ENCODE results near the gene PAK4. TPM values are rescaled to one million over a fixed set of nuclear protein-coding genes. Genes with fewer than 3 reads are reported as not detected.

PAK4 gene
- total RNA-seq, 1 experiment from 2014 or later = 63.1 TPM

DNA sequence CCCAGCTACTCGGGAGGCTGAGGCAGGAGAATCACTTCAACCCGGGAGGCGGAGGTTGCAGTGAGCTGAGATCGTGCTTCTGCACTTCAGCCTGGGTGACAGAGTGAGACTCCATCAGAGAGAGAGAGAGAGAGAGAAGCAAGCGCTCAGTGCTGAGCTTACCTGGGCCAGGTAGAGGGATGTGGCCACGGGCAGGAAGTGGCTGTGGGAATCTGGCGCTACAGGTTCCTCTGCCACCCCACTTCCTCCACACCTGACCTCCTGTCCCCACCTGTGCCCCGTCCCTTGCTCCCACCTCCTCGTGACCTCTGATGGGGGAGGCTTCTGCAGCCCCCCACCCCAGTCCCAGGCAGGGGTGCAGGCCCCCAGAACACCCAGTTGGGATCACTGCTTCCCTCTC is 70.2 kb downstream of the PAK4 start:
- peaks cover 7% of the 10 kb centered on the region; the same call in 1 of the 2 replicates for H3K27me3 ChIP-seq (ENCODE audit: insufficient read depth, low read length)
- no peaks in the 10 kb centered on the region for H3K79me1 ChIP-seq (ENCODE audit: insufficient read depth, low read depth, low read length, poor library complexity, severe bottlenecking)
- no peak overlapping the region for H2BK120ac ChIP-seq (ENCODE audit: low read depth, low read length, poor library complexity, severe bottlenecking)
- H2AFZ ChIP-seq (ENCODE audit: low read length) = no peak overlapping the region
- H3T11ph ChIP-seq (ENCODE audit: low read length) = no peak overlapping the region
- H4K91ac ChIP-seq (ENCODE audit: insufficient read length, low read depth, low read length) = no peak overlapping the region
- H3K9me3 Mint-ChIP-seq = no peaks in the 10 kb centered on the region; a peak in 1 of 5 replicates
- no peak overlapping the region for H2AK5ac ChIP-seq (ENCODE audit: insufficient read length, low read length)
- no peak overlapping the region for H3K23ac ChIP-seq (ENCODE audit: insufficient read length, low read depth, low read length)
- H3K27ac Mint-ChIP-seq = no peak overlapping the region
- no peaks in the 10 kb centered on the region for H3K4me1 ChIP-seq (ENCODE audit: insufficient read depth, low read length)
- H3K4me1 Mint-ChIP-seq = peaks cover 10 to 34% of the 10 kb centered on the region in 2 experiments
- no peak overlapping the region for H2BK12ac ChIP-seq (ENCODE audit: insufficient read length, low read depth, low read length)
- no peak overlapping the region for H3K4me3 Mint-ChIP-seq
- peaks cover 66% of the 10 kb centered on the region for H3K27me3 Mint-ChIP-seq (ENCODE audit: low read depth)
- H2BK15ac ChIP-seq (ENCODE audit: low read depth, low read length) = no peak overlapping the region
- no peak overlapping the region for H3K56ac ChIP-seq (ENCODE audit: insufficient read length, low read depth, low read length)
- H2BK5ac ChIP-seq (ENCODE audit: insufficient read length, low read length) = no peak overlapping the region
- H3K18ac ChIP-seq (ENCODE audit: insufficient read length, low read depth, low read length) = no peak overlapping the region
- H4K20me1 ChIP-seq (ENCODE audit: control insufficient read depth, insufficient read depth, insufficient read length) = no peaks in the 10 kb centered on the region
- H3K27ac ChIP-seq (ENCODE audit: insufficient read length, low read depth, low read length) = no peak overlapping the region
- H3K23me2 ChIP-seq (ENCODE audit: insufficient read length, low read depth, low read length, poor library complexity, severe bottlenecking) = peaks cover 7% of the 10 kb centered on the region
- no peak overlapping the region for H3K4me2 ChIP-seq (ENCODE audit: insufficient read depth, insufficient read length, low read length)
- DNase-seq = no peak
- H4K5ac ChIP-seq (ENCODE audit: insufficient read length, low read depth, low read length) = no peak overlapping the region
- H3K9ac ChIP-seq (ENCODE audit: extremely low read depth, insufficient read length, low read length) = no peak overlapping the region
- no peaks in the 10 kb centered on the region for H3K36me3 Mint-ChIP-seq (ENCODE audit: insufficient read depth in 1 of 3, low read depth in 3 of 3)
- no CpG with 5 or more reads among the region's 9 CpGs for WGBS (ENCODE audit: extremely low coverage, insufficient read length, low lambda C conversion rate)
- no peak overlapping the region for H3K14ac ChIP-seq (ENCODE audit: insufficient read depth, low read length)
- TF ChIP-seq CTCF (conservative IDR thresholded peaks at IDR 0.05) = no peak
- no peak overlapping the region for H3K4ac ChIP-seq (ENCODE audit: low read depth, low read length)
- H3K79me2 ChIP-seq (ENCODE audit: insufficient read depth, low read length) = no peaks in the 10 kb centered on the region
- no peak overlapping the region for H2BK20ac ChIP-seq (ENCODE audit: low read depth, low read length, poor library complexity, severe bottlenecking)
- no peaks in the 10 kb centered on the region for H3K9me3 ChIP-seq (ENCODE audit: control insufficient read depth, low read depth, low read length)
- H4K8ac ChIP-seq (replicated peaks; ENCODE audit: insufficient read length, low read depth, low read length) = no peak overlapping the region

Measured in H9 (cell line).